HG03354 (cell line): Measurements from ENCODE around the gene HK1.

Experiments
- ATAC-seq: cut with Tn5 transposase; IDR thresholded peaks from one replicate; pipeline ENCODE4 v1.9.1; 2021; ENCODE audit warnings: mild to moderate bottlenecking; ENCODE audit not compliant: unreplicated experiment, poor library complexity, severe bottlenecking

Gene HK1

GRCh38 chr10:69411476-69411875 is 133.2 kb downstream of the HK1 start:
- no peak for ATAC-seq

- no peak for ATAC-seq
These were observed 134.0 kb downstream of the HK1 start for GRCh38 chr10:69412232-69412790.

- no peak for ATAC-seq
These were observed 135.0 kb downstream of the HK1 start for GRCh38 chr10:69413221-69413865.

GRCh38 chr10:69414036-69415018 is 136.0 kb downstream of the HK1 start:
- ATAC-seq: no peak

- no peak for ATAC-seq
These were observed 136.8 kb downstream of the HK1 start for GRCh38 chr10:69415049-69415448.

- ATAC-seq: no peak
These were observed 137.7 kb downstream of the HK1 start for GRCh38 chr10:69415951-69416350.

- ATAC-seq: no peak
These were observed 138.4 kb downstream of the HK1 start, which contains the start of gene TACR2 for GRCh38 chr10:69416695-69417094. TSS of gene TACR2 (minus strand) at chr10:69416918. CDS start at chr10:69416323, 595 bp downstream.

GRCh38 chr10:69417542-69417941 is 139.2 kb downstream of the HK1 start:
- ATAC-seq: no peak

- no peak for ATAC-seq
These were observed 139.9 kb downstream of the HK1 start for GRCh38 chr10:69418052-69418752.

GRCh38 chr10:69419096-69419743 is 140.9 kb downstream of the HK1 start:
- ATAC-seq: no peak

GRCh38 chr10:69419744-69420126 is 141.4 kb downstream of the HK1 start:
- ATAC-seq: no peak

- ATAC-seq: no peak
These were observed 143.5 kb downstream of the HK1 start for GRCh38 chr10:69421611-69422308.

GRCh38 chr10:69422676-69423075 is 144.4 kb downstream of the HK1 start:
- no peak for ATAC-seq

- no peak for ATAC-seq
These were observed 146.7 kb downstream of the HK1 start for GRCh38 chr10:69425041-69425440.

- no peak for ATAC-seq
These were observed 147.4 kb downstream of the HK1 start for GRCh38 chr10:69425511-69426298.

- ATAC-seq: no peak
These were observed 148.1 kb downstream of the HK1 start for GRCh38 chr10:69426376-69426727.

GRCh38 chr10:69428165-69428564 is 149.9 kb downstream of the HK1 start:
- no peak for ATAC-seq

GRCh38 chr10:69434169-69434568 is 155.9 kb downstream of the HK1 start:
- ATAC-seq: no peak
